GM18526 (cell line): ENCODE data around the gene FLNA.

Source experiments
- POLR2A ChIP-seq: IDR thresholded peaks from 3 replicates; pipeline ENCODE4 v1.6.1; 2011; ENCODE audit not compliant: insufficient read length; ENCODE audit errors: extremely low read depth

The FLNA gene

GRCh38 chrX:154355776-154356140 is 18.7 kb downstream of the FLNA start:
- no peak for TF ChIP-seq POLR2A

DNA sequence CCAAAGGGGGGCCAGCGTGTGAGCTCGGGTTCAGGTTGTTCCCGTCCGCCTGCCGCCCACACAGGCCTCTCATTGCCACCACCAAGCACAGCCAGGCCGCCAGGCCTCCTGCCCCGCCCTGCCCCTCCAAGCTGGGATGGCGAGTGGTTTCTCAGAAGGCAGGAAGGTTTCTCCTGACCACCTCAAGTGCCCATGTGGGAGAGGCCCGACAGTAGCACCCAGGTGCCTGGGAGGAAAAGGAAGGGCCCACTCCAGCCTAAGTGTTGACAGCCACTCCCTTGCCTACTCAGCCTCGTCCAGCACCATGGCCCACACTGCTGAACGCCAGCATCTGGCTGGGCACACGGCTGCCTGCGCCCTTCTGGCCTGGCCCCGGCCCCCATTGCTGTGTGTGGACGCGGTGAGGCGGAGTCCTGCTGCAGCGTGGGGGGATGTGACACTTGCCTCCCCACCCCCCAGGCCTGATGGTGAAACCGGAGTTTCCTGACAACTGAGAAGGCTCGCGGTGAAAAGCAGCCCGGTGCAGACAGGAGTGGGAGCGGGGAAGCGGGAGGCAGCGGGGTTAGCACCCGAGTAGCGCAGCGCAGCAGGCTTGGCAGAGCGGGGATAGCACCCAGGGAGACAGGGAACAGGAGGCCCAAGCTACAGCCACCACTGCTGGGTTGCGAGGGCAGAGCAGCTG is 19.2 kb downstream of the FLNA start:
- TF ChIP-seq POLR2A: no peak

- no peak for TF ChIP-seq POLR2A
Measured at GRCh38 chrX:154354516-154354915, 19.9 kb downstream of the FLNA start.

DNA sequence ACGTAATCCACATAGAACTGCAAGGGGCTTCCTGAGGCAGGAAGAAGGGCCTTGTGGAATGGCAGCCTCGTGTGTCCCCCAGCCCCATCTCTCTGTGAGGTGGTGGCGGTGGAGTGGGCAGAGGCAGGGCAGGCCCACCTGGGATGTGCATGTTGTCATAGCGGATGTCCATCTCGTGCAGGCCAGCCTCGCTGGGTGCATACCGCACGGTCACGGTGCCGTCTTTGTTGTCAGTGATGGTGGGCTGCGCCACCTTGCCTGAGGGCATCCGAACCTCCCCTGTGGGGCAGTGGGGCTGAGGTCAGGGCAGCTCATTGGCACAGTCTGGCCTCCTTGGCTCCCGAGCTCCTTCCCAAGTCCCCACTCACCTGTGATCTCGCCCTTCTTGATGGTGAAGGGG is 20.4 kb downstream of the FLNA start:
- TF ChIP-seq POLR2A: no peak

DNA sequence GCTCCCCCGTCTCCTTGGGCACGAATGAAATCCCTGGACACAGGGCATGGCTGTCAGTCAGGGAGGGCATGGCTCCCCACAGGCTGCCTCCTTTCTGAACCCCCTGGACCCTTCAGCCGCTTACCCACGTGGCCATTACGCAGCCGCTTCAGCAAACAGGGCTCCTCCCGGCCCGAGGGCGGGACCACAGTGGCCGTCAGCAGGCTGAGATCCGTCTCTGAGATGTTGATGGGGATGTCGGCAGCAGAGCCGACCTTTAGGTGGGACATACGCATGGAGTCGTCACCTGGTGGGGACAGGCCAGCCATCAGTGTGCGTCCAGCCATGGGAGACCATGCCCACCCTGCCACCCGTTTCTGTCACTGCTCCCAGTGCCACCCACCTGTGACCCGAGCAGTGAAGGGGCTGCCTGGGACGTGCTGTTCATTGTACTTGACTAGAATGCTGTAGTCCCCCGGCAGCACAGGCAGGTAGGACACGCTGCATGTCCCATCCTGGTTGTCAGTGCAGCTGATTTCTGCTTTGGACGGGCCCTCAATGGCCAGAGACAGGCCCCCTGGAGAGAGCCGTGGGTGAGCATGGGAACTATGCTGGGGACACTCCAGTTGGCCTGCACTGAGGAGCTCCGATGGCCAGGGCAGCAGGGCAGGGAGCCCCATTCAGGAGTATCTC is 21.1 kb downstream of the FLNA start:
- TF ChIP-seq POLR2A: no peak

GRCh38 chrX:154352466-154352865 is 22.0 kb downstream of the FLNA start:
- TF ChIP-seq POLR2A: no peak

DNA sequence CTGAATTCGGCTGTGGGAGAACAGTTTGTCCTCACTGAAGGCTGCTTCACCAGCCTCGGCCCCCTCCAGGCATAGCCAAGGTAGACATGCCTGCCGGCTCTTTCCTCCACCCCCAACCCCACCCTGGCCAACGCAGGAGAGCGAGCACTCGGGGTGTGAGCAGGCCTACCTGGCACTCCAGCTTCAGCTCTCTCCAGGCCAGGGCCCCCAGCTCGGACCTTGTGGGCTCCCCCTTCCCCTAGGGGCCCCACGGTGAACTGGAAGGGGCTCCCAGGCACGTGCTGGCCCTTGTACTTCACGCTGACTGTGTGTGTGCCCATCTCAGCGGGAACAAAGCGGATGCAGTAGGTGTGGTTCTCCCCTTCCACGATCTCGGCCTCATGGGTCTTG is 22.4 kb downstream of the FLNA start:
- no peak for TF ChIP-seq POLR2A

GRCh38 chrX:154351183-154352011 is 23.0 kb downstream of the FLNA start:
- no peak for TF ChIP-seq POLR2A

- no peak for TF ChIP-seq POLR2A
Measured at GRCh38 chrX:154350429-154351182, 23.8 kb downstream of the FLNA start.

GRCh38 chrX:154349979-154350378 is 24.5 kb downstream of the FLNA start:
- no peak for TF ChIP-seq POLR2A

- no peak for TF ChIP-seq POLR2A
Measured at GRCh38 chrX:154349359-154349935, 25.0 kb downstream of the FLNA start.

DNA sequence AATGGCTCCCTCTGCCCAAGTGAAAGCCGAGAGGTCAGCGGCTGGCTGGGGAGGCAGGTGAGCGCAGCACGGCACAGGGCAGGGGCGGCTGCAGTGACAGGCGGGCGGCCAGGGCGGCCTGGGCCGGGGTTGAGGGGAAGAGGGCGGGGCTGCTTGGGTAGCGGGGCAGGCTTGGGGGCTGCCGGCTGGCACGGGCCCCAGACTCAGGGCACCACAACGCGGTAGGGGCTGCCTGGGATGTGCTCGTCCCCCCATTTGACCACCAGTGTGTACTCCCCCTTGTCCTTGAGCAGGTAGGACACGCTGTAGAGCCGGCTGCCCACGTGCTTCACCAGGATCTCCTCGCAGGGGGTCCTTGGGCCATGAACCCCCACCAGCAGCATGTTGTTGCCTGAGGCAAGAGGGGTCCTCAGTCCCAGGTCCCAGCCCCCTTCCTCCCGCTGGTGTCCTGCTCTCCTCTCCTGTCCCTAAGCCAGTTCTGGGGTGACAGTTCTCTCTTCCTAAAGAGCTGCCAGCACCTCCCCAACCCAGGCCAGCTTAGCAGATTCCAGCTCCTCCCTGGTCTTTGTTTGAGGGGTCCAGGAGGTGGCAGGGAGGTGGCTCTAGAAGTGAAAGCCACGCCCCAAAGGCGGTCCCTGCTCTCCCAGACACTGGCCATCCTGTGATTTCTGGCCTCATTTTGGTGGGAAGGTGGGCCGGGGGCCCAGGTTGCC is 25.6 kb downstream of the FLNA start:
- TF ChIP-seq POLR2A: no peak

DNA sequence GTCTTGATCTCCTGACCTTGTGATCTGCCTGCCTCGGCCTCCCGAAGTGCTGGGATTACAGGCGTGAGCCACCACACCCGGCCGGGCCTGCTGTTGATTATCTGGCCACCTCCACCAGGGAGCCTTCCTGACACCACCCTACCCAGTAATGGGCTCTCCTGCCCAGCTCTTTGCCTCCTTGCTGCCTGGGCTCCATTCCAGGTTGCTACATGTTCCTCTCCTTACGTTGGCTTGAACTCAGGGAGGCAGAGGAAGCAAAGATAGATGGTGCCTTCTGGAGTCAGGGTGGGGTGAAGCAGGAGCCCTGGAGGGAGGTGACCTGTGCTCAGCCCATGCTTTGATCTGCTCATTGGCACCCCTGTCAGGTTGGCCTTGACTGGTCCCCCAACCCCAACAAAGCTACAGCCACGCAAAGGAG is 26.3 kb downstream of the FLNA start:
- TF ChIP-seq POLR2A: no peak

GRCh38 chrX:154334496-154334895 is 39.9 kb downstream of the FLNA start:
- TF ChIP-seq POLR2A: no peak

- TF ChIP-seq POLR2A: no peak
Measured at GRCh38 chrX:154333837-154334271, 40.6 kb downstream of the FLNA start.

DNA sequence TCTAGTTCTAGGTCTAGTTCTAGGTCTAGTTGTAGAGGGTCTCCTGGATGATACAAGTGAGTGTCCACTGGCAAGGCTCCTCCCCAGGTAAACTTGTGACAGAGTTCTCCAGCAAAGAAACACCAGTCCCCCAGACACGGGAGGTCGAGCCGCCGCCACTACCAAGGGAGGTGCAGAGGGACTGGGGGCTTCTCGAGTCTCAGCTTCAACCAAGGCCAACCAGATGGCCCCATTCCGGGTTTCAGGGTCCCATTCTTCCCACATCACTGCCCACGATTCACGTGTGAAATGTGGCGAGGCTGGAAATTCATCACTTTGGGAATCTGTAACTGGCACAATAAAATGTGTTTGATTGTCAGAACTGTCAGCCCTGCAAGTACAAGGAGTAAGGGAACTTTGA is 41.3 kb downstream of the FLNA start:
- TF ChIP-seq POLR2A: no peak
